AG09309 (cell line): Measurements from ENCODE around the gene MTUS2.

Experiments used
- DNase-seq: peaks from one replicate; pipeline ENCODE4 v3.0.0-alpha.2; 2010; ENCODE audit warnings: low read depth
- H3K4me3 ChIP-seq: 2 replicates; pipeline ENCODE4 v1.5.1; 2011; ENCODE audit warnings: mild to moderate bottlenecking, low read depth, low read length, moderate library complexity; ENCODE audit not compliant: control insufficient read depth
- CTCF ChIP-seq: IDR thresholded peaks from 2 replicates; pipeline ENCODE4 v1.5.1; 2011; ENCODE audit warnings: mild to moderate bottlenecking, low read depth, low read length, inconsistent platforms; ENCODE audit not compliant: insufficient read depth, control insufficient read depth; ENCODE audit errors: missing control alignments

Gene MTUS2

DNA sequence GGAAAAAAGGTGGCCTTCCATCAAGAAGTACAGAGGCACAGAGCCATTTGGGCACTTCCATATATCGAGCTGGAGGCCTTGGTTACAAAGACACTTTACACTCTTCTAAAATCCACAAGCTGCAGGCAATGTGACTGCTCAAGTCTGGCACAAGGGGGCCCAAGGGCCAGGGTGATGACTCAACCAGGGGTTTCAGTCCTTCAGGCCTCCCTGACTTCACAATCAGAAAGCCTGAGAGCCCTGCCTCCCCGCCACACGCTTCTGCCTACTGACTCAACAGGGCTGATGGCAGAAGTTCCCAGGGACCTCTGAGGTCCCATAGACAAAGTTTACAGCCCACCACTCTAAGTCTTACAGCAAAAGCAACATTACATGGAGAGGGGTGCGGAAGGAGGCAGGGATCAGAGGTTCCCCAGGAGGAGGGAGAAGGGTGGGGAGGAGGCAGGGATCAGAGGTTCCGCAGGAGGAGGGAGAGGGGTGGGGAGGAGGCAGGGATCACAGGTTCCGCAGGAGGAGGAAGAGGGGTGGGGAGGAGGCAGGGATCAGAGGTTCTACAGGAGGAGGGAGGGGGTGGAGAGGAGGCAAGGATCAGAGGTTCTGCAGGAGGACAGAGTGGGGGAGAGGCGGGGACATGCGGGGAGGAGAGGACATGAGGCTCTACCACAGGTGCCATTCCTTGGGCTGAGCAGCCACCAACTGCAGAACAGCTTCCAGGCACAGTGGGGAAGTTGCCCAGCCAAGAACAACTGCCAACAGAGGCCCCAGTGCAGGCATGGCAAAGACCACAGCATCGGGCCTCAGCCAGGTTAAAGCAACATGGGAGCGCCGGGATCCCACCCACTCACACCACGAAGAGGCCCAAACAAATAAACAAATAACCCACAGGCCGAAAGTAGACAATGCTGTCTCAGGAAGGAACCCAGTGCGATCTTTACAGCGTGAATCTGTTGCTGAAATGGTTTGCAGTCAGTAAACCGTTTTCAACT lies 723.4 kb downstream of the MTUS2 start:
- no peak for DNase-seq
- H3K4me3 ChIP-seq: no peak overlapping the region
- TF ChIP-seq CTCF: no peak

- no peak overlapping the region for H3K4me3 ChIP-seq
- no peak for DNase-seq
- TF ChIP-seq CTCF: no peak
Observed at GRCh38 chr13:29545988-29546387, 725.8 kb downstream of the MTUS2 start.

GRCh38 chr13:29546662-29547061 lies 726.5 kb downstream of the MTUS2 start:
- no peak overlapping the region for H3K4me3 ChIP-seq
- no peak for DNase-seq
- no peak for TF ChIP-seq CTCF

DNA sequence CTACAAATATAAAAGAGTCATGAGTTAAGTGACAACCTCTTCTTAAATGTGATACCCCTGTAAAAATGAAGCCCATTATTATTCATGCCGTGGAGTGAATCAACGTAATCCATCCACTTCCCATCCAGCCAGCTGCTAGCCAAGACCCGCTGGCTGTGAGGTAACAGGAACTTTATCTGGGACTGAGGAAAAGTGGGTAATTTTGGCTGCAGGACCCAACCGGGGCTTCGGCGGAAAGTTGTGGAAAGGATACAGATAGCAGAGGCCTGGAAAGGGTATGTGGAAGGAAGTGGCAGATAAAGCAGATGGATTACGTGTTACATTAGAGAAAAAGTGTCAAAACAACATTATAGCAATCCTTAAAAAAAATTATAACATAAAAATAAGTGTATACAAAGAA lies 727.0 kb downstream of the MTUS2 start:
- no peak for DNase-seq
- TF ChIP-seq CTCF: no peak
- no peak overlapping the region for H3K4me3 ChIP-seq

DNA sequence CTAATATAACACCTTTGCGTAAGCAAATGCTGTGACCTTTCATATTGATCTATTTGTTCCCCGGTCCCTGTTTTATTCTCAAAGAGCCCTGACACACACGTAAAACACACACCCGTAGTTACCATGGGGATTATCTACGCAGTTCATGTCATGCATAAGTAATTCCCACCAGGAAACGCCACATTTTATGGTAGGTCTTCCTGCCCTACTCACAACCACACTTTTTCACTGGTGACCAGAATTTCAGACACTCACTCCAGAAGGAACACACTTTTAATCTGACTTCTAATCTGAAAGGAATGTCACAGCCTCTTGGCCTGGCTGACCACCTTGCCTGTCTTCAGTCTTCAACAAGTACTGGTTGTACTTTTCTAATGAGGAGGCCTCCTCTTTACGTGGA lies 728.6 kb downstream of the MTUS2 start:
- no peak for DNase-seq
- TF ChIP-seq CTCF: no peak
- no peak overlapping the region for H3K4me3 ChIP-seq

- DNase-seq: no peak
- H3K4me3 ChIP-seq: no peak overlapping the region
- no peak for TF ChIP-seq CTCF
Observed at GRCh38 chr13:29550430-29550988, 730.4 kb downstream of the MTUS2 start.
